NT2/D1 (cell line): ENCODE data around the gene ADARB2.

Experiments used
- SUZ12 ChIP-seq: IDR thresholded peaks from 2 replicates; pipeline ENCODE4 v1.6.1; 2011; ENCODE audit not compliant: insufficient read length, insufficient read depth; ENCODE audit errors: extremely low read depth
- YY1 ChIP-seq: IDR thresholded peaks from 2 replicates; pipeline ENCODE4 v1.6.1; 2011; ENCODE audit not compliant: insufficient read length, insufficient read depth
- ZNF274 ChIP-seq: IDR thresholded peaks from 2 replicates; pipeline ENCODE4 v1.6.1; 2011; ENCODE audit warnings: mild to moderate bottlenecking, low read depth, low read length

DNA sequence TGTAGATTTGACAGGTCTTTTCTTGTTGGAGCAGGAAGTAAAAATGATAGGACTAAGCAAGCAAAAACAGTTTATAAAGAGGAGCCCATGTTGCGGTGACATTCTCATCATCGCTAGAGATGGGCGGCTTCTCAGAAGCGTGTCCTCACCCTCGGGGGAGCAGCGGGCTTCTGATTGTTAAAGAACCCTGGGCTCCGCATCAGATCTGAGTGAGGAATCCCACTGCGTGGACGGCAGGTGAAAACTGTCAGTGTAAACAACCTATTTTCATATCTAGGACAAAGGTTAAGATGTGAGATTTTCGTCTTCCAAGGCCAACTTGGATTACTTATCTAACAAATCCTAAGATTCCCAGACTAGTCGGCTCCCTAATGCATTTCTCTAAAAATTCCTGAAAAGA, 177.6 kb downstream of the ADARB2 start:
- TF ChIP-seq ZNF274: no peak
- no peak for TF ChIP-seq YY1
- TF ChIP-seq SUZ12: no peak
